ENCODE results near the gene MYCBPAP. TPM values are rescaled to one million over a fixed set of nuclear protein-coding genes. Genes with fewer than 3 reads are reported as not detected.

The MYCBPAP gene
- total and polyA plus RNA-seq, 2 donors (not counting 3 experiments of a cell fraction or from before 2014, with no cell fraction given): 0.40 to 0.66 TPM

DNA sequence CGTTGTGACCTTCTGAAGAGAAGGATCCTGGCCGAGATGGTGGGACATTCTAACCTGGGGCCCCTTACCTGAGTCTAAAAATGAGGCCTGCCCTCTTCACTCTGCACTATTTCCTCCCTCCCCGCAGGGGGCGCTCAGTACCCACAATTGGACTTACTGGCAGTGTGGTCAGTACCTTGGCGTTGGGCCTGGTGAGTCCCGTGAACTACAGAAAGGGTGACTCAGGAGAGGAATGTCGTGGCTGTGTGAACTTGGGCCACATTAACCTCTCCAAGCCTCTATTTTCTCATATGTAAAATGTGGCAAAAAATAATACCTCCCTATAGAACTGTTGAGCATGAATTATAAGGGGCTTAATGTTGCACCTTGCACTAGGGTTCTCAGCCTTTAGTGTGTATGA is 25.7 kb upstream of the MYCBPAP start:
- intact Hi-C loops (cut with micrococcal nuclease) (loop anchor here (1.0 to 5.0 kb wide), 7 partner anchors 19 to 360 kb away; partner anchors contain the start of gene SPATA20), dilution Hi-C loops (cut with MboI; ENCODE audit: extremely low pct_ligation_motif_present, low sequenced_read_pairs) (no loop called here)
- Histone ChIP-seq H4K20me1 (replicated peaks; ENCODE audit: control insufficient read depth, extremely low read depth, insufficient read depth, low read length) (no peaks in the 10 kb centered on the region), H3K4me3 (replicated peaks in 1 of 3; ENCODE audit: insufficient read depth in 1 of 3, low read depth in 1 of 3, low read length in 3 of 3) (no peak overlapping the region), H3K27me3 (ENCODE audit: control insufficient read depth in 2 of 2, insufficient read depth in 2 of 2, low read length in 2 of 2) (no peaks in the 10 kb centered on the region), H3K27ac (ENCODE audit: insufficient read depth, low read depth, low read length) (peak overlapping the region; percentile 68), H3K9ac (replicated peaks; ENCODE audit: extremely low read depth, insufficient read depth, low read length) (peak overlapping the region; percentile 34), H2AFZ (ENCODE audit: low read depth, low read length) (no peak overlapping the region), H3K4me1 (ENCODE audit: control insufficient read depth, extremely low read depth, insufficient read depth, low read length) (peaks cover 20% of the 10 kb centered on the region), H3K9me3 (replicated peaks; ENCODE audit: control insufficient read depth, insufficient read depth, low read length) (no peaks in the 10 kb centered on the region), H3K4me2 (ENCODE audit: insufficient read depth, low read length) (peak overlapping the region; percentile 19), H3K79me2 (ENCODE audit: control insufficient read depth, insufficient read depth, low read length) (peaks cover 8% of the 10 kb centered on the region), H3K36me3 (ENCODE audit: control insufficient read depth in 2 of 2, extremely low read depth in 1 of 2, insufficient read depth in 2 of 2, low read length in 2 of 2) (peaks cover 2 to 13% of the 10 kb centered on the region in 2 experiments), H3K9me1 (replicated peaks; ENCODE audit: control insufficient read depth, extremely low read depth, insufficient read depth, low read length) (no peaks in the 10 kb centered on the region)
- peak; percentile 91 for DNase-seq (ENCODE audit: low read depth, low spot score)
- no TSS peak for BruUV-seq (replicated peaks)
- ChIA-PET CTCF (interaction anchor here (0.6 to 3.1 kb wide), 11 partner anchors 10 to 301 kb away, joined by 3 to 28 read pairs (median 4); no protein-coding TSS in a partner anchor), POLR2A (interaction anchor here (0.5 kb wide), 1 partner anchor 100 kb away, joined by 8 read pairs; no protein-coding TSS in a partner anchor)
- FAIRE-seq: peak; percentile 95
- TF ChIP-seq POLR2A (IDR thresholded peaks at IDR 0.05; ENCODE audit: low read depth, low read length) (no peak), GATA2 (IDR thresholded peaks at IDR 0.05; ENCODE audit: insufficient read depth, insufficient read length, low read depth, low read length) (no peak), FOS (IDR thresholded peaks at IDR 0.05; ENCODE audit: borderline replicate concordance, insufficient read depth, low read length) (peak; percentile 72), JUN (IDR thresholded peaks at IDR 0.05; ENCODE audit: borderline replicate concordance, insufficient read depth, insufficient read length, low read depth) (peak; percentile 36)
- TF ChIP-seq, protein P1, sequence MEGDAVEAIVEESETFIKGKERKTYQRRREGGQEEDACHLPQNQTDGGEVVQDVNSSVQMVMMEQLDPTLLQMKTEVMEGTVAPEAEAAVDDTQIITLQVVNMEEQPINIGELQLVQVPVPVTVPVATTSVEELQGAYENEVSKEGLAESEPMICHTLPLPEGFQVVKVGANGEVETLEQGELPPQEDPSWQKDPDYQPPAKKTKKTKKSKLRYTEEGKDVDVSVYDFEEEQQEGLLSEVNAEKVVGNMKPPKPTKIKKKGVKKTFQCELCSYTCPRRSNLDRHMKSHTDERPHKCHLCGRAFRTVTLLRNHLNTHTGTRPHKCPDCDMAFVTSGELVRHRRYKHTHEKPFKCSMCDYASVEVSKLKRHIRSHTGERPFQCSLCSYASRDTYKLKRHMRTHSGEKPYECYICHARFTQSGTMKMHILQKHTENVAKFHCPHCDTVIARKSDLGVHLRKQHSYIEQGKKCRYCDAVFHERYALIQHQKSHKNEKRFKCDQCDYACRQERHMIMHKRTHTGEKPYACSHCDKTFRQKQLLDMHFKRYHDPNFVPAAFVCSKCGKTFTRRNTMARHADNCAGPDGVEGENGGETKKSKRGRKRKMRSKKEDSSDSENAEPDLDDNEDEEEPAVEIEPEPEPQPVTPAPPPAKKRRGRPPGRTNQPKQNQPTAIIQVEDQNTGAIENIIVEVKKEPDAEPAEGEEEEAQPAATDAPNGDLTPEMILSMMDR (IDR thresholded peaks at IDR 0.05; ENCODE audit: extremely low read depth in 1 of 2, insufficient read depth in 1 of 2, low read depth in 1 of 2, low read length in 2 of 2): peak; percentile 89 to 96
- TF ChIP-seq, protein P2, sequence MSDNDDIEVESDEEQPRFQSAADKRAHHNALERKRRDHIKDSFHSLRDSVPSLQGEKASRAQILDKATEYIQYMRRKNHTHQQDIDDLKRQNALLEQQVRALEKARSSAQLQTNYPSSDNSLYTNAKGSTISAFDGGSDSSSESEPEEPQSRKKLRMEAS (IDR thresholded peaks at IDR 0.05; ENCODE audit: insufficient read depth, insufficient read length): no peak

All from endothelial cell of umbilical vein (primary cell).